Spleen (tissue), 11 donors: ENCODE data around the gene BCHE. TPM values are rescaled to one million over a fixed set of nuclear protein-coding genes. Genes with fewer than 3 reads are reported as not detected.

Experiments used
- DNase-seq: peaks from one replicate; pipeline ENCODE4 v3.0.0-alpha.2; 2020
- H3K27ac ChIP-seq, 8 donors: fragments of 200-600 bp; sonication (generic) in 7 of 8; 1 replicate in 4 of 8; 2 replicates in 4 of 8; pipeline versions ENCODE4 v1.5.0 to v1.8.0; 2016 to 2021; ENCODE audit warnings: inconsistent platforms in 4 of 8, mild to moderate bottlenecking in 4 of 8, moderate library complexity in 1 of 8
- H3K27me3 ChIP-seq, 7 donors: fragments of 200-600 bp; sonication (generic) in 6 of 7; replicated peaks in 1 of 7; 1 replicate in 4 of 7; 2 replicates in 3 of 7; pipeline versions ENCODE4 v1.5.0 to v1.8.0; 2016 to 2021; ENCODE audit warnings: inconsistent platforms in 3 of 7, mild to moderate bottlenecking in 1 of 7
- H3K36me3 ChIP-seq, 6 donors: fragments of 200-600 bp; sonication (generic) in 5 of 6; 1 replicate in 4 of 6; 2 replicates in 2 of 6; pipeline versions ENCODE4 v1.5.0 to v1.8.0; 2016 to 2021; ENCODE audit warnings: inconsistent platforms in 2 of 6
- H3K4me1 ChIP-seq, 6 donors: fragments of 200-600 bp; sonication (generic) in 5 of 6; 1 replicate in 3 of 6; 2 replicates in 3 of 6; pipeline versions ENCODE4 v1.5.0 to v1.8.0; 2016 to 2021; ENCODE audit warnings: inconsistent platforms in 3 of 6
- H3K4me3 ChIP-seq, 8 donors: fragments of 200-600 bp; sonication (generic) in 7 of 8; 1 replicate in 4 of 8; 2 replicates in 4 of 8; pipeline versions ENCODE4 v1.5.0 to v1.8.0; 2016 to 2021; ENCODE audit warnings: inconsistent platforms in 4 of 8, mild to moderate bottlenecking in 4 of 8, moderate library complexity in 2 of 8
- H3K9me3 ChIP-seq, 8 donors: fragments of 200-600 bp; sonication (generic) in 7 of 8; 1 replicate in 4 of 8; 2 replicates in 4 of 8; pipeline versions ENCODE4 v1.5.0 to v1.8.0; 2016 to 2021; ENCODE audit warnings: inconsistent platforms in 4 of 8
- CTCF ChIP-seq, 11 experiments: fragments of 200-600 bp in 7 of 11; fragments of 450-650 bp in 4 of 11; sonication (generic) in 4 of 11; IDR thresholded peaks in 8 of 11; conservative IDR thresholded peaks in 3 of 11; 1 replicate in 7 of 11; 2 replicates in 4 of 11; pipeline versions ENCODE4 v1.4.0 to v1.8.0; 2016 to 2021; ENCODE audit warnings: antibody characterized with exemption in 11 of 11, inconsistent platforms in 4 of 11, mild to moderate bottlenecking in 1 of 11
- POLR2A ChIP-seq, 3 donors: fragments of 450-650 bp; IDR thresholded peaks; one replicate each; pipeline ENCODE4 v1.5.1; 2017; ENCODE audit warnings: antibody characterized with exemption in 3 of 3, mild to moderate bottlenecking in 1 of 3
- POLR2AphosphoS5 ChIP-seq, 3 donors: sonication (generic); formaldehyde crosslinking; IDR thresholded peaks; one replicate each; pipeline ENCODE4 v1.5.1; 2017; ENCODE audit warnings: antibody characterized with exemption in 3 of 3
- WGBS, 5 donors: extraction: QIAGEN DNeasy Blood & Tissue Kit in 3 of 5; methylation state at CpG; one replicate each; pipeline versions ENCODE4 v1.1.5 to v1.1.7; 2013 to 2018; 5-methylcytosine and 5-hydroxymethylcytosine counted together
- intact Hi-C: fragments of 100-400 bp; cut with DNase I; formaldehyde crosslinking; loops from one replicate; pipeline ENCODE4 v1.15.0; 2023; ENCODE audit warnings: low total_unique reads
- polyA plus RNA-seq, 3 donors: library from polyadenylated mRNA; stranded (reverse); fragments of 200-250 nt; gene quantifications; one replicate each; pipeline ENCODE4 v1.2.1, GENCODE V29; 2013
- total RNA-seq, 7 donors: library from RNA; depleted of rRNA in 3 of 7; stranded (reverse); fragments of >200 nt in 3 of 7; fragmentation: NEBNext Ultra II Directional in 4 of 7; extraction: Animal tissue kit (Norgen Biotek cat#: 25700) in 4 of 7; gene quantifications; one replicate each; pipeline versions ENCODE4 v1.1.0 to v1.2.1, GENCODE V29; 2016 to 2021
- donor health status: healthy with polysubstance abuse.
- donor health status: DM: no; HTN: no; CAD: no; lungs with moderate emphysema.
- donor health status: DM: no; HTN: no; CAD: no.
- donor health status: Bipolar disorder and iron deficiency.
- donor health status: healthy.
- donor health status: DM: no; HTN: no; CAD: no.
- donor health status: DM: yes; HTN: yes; CAD: no.

Gene BCHE
- total and polyA plus RNA-seq, 10 donors, result 0.93 to 11.4 (median 7.2) TPM

GRCh38 chr3:165800970-165801369, 36.3 kb downstream of the BCHE start:
- no peak for DNase-seq
- intact Hi-C loops, result no loop called here
- Histone ChIP-seq H3K27me3 (no peaks in the 10 kb centered on the region), H3K4me3 (no peak overlapping the region), H3K4me1 (no peaks in the 10 kb centered on the region), H3K9me3 (peaks cover 0 to 6% (median 1%) of the 10 kb centered on the region in 8 donors), H3K36me3 (no peaks in the 10 kb centered on the region), H3K27ac (no peak overlapping the region)
- TF ChIP-seq POLR2AphosphoS5 (IDR thresholded peaks at IDR 0.05) (no peak), CTCF (IDR thresholded peaks at IDR 0.05 in 8 of 11, conservative IDR thresholded peaks at IDR 0.05 in 3 of 11) (no peak), POLR2A (IDR thresholded peaks at IDR 0.05) (no peak)
- 55 to 66% (median 61%) methylated on average over 3 of the region's 3 CpGs for WGBS, 5 donors

GRCh38 chr3:165799026-165799425, 38.2 kb downstream of the BCHE start:
- H3K27ac ChIP-seq, result no peak overlapping the region
- no peak overlapping the region for H3K4me3 ChIP-seq
- peaks cover 0 to 6% (median 1%) of the 10 kb centered on the region in 8 donors for H3K9me3 ChIP-seq
- H3K27me3 ChIP-seq, result no peaks in the 10 kb centered on the region
- WGBS, 5 donors, result 66 to 86% (median 79%) methylated on average over 1 of the region's 1 CpG
- H3K4me1 ChIP-seq, result no peaks in the 10 kb centered on the region
- no peak for DNase-seq
- H3K36me3 ChIP-seq, result no peaks in the 10 kb centered on the region
- intact Hi-C loops, result no loop called here
- TF ChIP-seq POLR2AphosphoS5 (IDR thresholded peaks at IDR 0.05) (no peak), POLR2A (IDR thresholded peaks at IDR 0.05) (no peak), CTCF (IDR thresholded peaks at IDR 0.05 in 8 of 11, conservative IDR thresholded peaks at IDR 0.05 in 3 of 11) (no peak)

GRCh38 chr3:165797551-165797950, 39.7 kb downstream of the BCHE start:
- no peak overlapping the region for H3K27ac ChIP-seq
- H3K4me1 ChIP-seq, result no peaks in the 10 kb centered on the region
- 61 to 85% (median 78%) methylated on average over 2 of the region's 2 CpGs for WGBS, 5 donors
- peaks cover 0 to 6% (median 1%) of the 10 kb centered on the region in 8 donors for H3K9me3 ChIP-seq
- intact Hi-C loops, result no loop called here
- H3K27me3 ChIP-seq, result no peaks in the 10 kb centered on the region
- no peaks in the 10 kb centered on the region for H3K36me3 ChIP-seq
- TF ChIP-seq CTCF (IDR thresholded peaks at IDR 0.05 in 8 of 11, conservative IDR thresholded peaks at IDR 0.05 in 3 of 11) (no peak), POLR2AphosphoS5 (IDR thresholded peaks at IDR 0.05) (no peak), POLR2A (IDR thresholded peaks at IDR 0.05) (no peak)
- no peak for DNase-seq
- no peak overlapping the region for H3K4me3 ChIP-seq

GRCh38 chr3:165796701-165797100, 40.5 kb downstream of the BCHE start:
- Histone ChIP-seq H3K4me1 (no peaks in the 10 kb centered on the region), H3K36me3 (no peaks in the 10 kb centered on the region), H3K4me3 (no peak overlapping the region), H3K27ac (no peak overlapping the region), H3K9me3 (peaks cover 0 to 6% (median 1%) of the 10 kb centered on the region in 8 donors), H3K27me3 (no peaks in the 10 kb centered on the region)
- DNase-seq, result no peak
- WGBS, 5 donors, result 55 to 66% (median 57%) methylated on average over 2 of the region's 2 CpGs
- intact Hi-C loops, result no loop called here
- no peak for TF ChIP-seq POLR2A (IDR thresholded peaks at IDR 0.05)
- TF ChIP-seq POLR2AphosphoS5 (IDR thresholded peaks at IDR 0.05), result no peak
- TF ChIP-seq CTCF (IDR thresholded peaks at IDR 0.05 in 8 of 11, conservative IDR thresholded peaks at IDR 0.05 in 3 of 11), result no peak
